Right ventricle myocardium superior (tissue), 1 donor: ENCODE results near the gene MBP. TPM values are rescaled to one million over a fixed set of nuclear protein-coding genes. Genes with fewer than 3 reads are reported as not detected.

ENCODE experiments used
- ATAC-seq: fragments of 200-7000 bp; cut with Tn5 transposase; one replicate; pipeline ENCODE4 v1.9.1; 2020; ENCODE audit warnings: mild to moderate bottlenecking; ENCODE audit not compliant: poor library complexity
- DNase-seq: peaks from one replicate; pipeline ENCODE4 v3.0.0-alpha.2; 2020
- intact Hi-C: fragments of 100-400 bp; cut with DNase I; formaldehyde crosslinking; loops from one replicate; pipeline ENCODE4 v1.11.2; 2022
- total RNA-seq: library from RNA; stranded (reverse); fragmentation: NEBNext Ultra II Directional; extraction: Animal tissue kit (Norgen Biotek cat#: 25700); gene quantifications from one replicate; pipeline ENCODE4 v1.2.1, GENCODE V29; 2021
- donor health status: DM: no; HTN: yes; CAD: no; lungs with severe emphysema.

MBP gene
- total RNA-seq, 1 donor from 2014 or later, result 29.9 TPM

- intact Hi-C loops, result no loop called here
- DNase-seq (no peak), ATAC-seq (no peak)
Observed at GRCh38 chr18:77153404-77153803, 20.8 kb upstream of the MBP start.

DNA sequence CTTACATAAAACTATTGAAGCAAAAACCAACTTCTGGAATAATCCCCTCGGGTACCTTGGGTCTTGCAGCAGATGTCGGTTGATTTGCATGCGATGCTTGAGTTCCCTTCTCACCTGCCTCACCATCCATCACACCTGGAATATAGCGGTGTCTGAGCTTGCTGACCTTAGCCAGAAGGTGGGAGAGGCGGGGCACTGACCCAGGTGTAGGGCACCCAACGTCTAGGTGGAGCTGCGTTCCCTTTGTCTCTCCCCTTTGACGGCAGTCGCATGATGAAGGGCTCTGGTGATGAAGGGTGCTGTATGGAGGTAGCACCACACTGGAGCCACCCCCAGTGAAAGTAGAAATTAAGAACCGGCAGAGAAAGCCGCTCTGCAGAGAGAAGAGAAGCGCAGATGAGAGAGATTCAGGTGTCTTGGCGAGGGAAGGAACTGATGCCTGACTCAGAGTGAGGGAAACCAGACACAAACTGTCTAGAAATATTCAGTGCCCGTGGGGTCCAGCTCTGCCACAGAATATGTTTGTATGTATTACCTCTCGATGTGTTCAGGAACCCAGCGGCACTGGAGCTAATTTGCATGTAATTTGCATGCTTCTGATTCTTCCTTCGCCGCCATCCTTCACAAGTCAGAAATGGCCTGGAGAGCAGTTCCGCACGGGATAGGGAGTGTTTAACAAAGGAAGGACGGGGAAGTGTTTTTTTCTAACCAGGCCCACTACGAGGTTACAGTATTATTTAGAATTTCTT lies 19.4 kb upstream of the MBP start:
- DNase-seq (no peak), ATAC-seq (no peak)
- intact Hi-C loops, result no loop called here

DNA sequence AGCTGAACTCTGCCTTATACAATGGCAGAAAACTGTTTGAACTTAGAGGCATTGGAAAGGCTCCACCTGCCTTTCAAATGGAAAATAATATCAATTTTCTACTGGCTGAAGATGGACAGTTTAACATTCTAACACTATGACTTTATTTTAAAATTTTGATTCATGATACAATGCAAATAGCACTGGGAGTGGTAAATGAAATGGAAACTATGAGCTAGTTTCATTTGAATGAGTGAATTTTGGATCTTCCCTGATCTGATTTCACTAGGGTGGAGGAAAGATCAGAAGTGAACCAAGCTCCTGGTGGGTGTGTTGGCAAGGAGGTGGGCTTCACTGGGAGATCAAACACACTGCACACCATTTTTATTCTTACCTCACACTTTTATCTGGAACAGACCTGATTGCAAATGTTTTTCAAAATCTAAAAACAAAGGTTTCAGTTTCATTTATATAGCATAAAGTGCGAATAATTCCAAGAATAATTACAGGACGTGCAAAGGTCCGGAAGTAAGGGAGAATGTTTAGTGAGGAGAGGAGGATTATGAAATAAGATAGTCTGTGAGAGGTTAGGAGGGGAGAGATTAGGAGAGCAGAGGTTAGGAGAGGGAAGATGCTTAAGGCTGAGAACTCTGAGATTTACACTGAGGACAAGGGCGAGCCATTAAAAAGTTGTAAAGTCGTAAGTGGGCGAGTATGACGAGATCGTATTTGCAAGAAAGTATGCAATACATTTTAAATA lies 18.6 kb upstream of the MBP start:
- DNase-seq, result no peak
- intact Hi-C loops, result no loop called here

GRCh38 chr18:77150588-77150987 lies 18.0 kb upstream of the MBP start:
- intact Hi-C loops, result no loop called here
- ATAC-seq (no peak), DNase-seq (no peak)

More for the DNA sequence above, 18.6 kb upstream of the MBP start:
- no peak for ATAC-seq

- ATAC-seq (no peak), DNase-seq (no peak)
- intact Hi-C loops, result no loop called here
Observed at GRCh38 chr18:77148289-77148688, 15.7 kb upstream of the MBP start.

DNA sequence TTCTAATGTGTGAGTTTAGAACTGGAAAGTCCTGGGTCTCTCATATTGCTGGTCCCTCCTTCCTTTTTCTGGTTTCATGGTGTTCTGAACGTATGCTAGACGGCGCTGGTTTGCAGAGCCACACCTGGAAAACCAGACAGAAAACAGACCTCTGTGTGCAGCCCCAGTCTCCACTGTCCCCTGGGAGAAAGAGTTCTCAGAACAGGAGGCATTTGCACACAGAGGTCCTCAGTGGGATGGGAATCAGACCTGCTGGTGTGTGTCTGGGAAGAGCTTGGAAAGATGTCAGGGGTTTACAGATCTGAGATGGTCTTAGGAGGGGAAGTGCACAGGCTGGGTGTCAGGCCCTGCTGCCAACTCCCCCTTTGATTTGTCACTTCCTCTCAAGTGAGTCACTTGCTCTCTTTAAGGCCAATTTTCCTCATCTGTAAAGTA lies 14.9 kb upstream of the MBP start:
- no peak for ATAC-seq
- intact Hi-C loops, result no loop called here

DNA sequence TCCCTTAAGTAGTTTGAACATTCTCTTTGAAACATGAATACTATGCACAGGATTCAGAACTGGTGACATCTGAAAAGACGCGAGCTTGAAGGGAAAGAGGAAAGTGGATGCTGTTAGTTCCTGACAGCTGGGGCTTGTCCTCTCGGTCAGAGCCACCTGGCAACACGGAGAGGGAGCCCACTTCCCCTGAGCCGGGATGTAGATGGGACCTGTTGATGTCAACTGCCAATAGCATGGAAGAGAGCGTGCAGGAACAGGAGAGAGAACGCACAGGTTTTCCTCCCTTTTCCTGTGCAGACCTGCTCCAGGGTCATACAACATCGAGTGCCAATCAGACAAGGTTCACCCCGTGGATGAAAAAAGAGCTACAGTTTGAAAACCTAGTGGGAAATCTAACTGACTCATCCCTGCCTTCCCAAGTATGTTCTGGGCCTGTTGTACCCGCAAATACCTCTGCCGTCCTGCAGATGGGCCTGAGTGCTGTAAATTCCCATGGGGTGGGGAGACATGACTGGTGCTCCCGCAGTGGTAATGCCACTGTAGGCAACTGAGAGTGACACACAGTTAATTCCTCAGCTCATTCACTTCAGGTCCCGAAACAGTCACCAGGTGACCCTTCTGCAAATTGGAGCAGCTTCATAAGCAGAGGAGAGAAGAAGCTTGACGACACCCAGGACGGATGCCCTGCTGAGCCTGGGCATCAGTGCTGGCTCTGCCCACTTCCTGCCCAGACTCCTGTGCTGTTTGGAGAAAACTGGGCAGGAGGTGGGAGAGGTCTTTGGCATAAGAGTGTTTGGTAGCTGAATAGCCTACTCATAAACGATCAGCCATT lies 13.9 kb upstream of the MBP start:
- ATAC-seq (no peak), DNase-seq (no peak)
- intact Hi-C loops, result no loop called here

More for the DNA sequence above, 14.9 kb upstream of the MBP start:
- DNase-seq, result no peak

DNA sequence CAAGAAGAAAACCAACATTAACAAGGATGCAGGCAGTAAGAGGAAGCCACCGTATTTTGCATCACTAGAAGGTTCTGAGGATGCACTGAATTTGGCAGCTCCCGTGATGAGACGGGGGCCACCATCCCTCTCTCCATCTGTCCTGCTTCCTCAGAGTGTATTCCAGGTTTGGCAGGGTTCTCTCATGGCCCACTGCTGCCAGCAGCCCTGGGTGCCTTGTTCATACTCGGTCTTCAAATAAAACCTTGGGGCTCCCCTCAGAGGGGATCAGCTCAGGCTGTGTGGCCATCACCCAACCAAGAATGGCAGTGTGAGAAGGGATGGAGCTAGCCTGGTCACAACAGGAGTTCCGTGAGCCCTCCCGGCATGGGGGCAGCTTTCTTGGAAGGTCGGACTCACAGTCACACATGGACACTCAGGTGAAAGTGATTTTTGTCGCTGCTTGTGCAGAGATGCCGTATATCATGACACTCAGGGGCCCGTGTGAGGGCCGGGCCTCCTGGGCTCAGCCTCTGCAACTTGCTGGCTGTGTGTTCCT lies 12.8 kb upstream of the MBP start:
- intact Hi-C loops, result no loop called here
- DNase-seq (no peak), ATAC-seq (no peak)

DNA sequence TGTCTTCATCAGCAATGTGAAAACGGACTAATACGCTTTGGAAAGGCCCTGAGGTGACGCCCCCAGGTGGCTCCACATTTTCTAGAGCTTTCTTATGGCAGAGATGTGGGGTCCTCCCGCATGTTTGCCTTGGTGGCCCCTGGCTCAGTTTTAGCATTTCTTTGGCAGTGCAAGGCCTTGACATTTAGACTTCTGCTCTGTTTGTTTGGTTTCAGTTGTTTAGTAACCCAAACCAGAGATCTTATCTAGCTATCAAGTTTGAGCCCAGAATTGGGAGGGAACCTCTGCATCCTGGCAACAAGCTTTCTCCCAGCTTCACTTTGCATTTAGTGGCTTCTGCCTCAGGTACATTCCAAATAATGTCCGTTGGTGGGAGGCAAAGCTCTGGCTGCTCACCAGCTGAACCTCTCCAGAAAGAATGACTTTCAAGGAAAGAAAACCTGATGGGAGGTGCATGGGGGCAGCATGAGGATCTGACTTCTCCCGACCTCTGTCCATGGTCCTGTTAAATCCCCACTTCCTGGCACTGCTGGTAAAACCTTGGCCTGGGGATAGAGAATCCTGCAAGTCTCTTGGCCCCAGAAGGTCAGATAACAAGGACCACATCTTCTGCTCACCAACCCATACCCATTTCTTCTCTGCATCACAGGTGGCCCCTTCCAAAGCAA lies 12.0 kb upstream of the MBP start:
- intact Hi-C loops, result no loop called here
- DNase-seq (no peak), ATAC-seq (no peak)

DNA sequence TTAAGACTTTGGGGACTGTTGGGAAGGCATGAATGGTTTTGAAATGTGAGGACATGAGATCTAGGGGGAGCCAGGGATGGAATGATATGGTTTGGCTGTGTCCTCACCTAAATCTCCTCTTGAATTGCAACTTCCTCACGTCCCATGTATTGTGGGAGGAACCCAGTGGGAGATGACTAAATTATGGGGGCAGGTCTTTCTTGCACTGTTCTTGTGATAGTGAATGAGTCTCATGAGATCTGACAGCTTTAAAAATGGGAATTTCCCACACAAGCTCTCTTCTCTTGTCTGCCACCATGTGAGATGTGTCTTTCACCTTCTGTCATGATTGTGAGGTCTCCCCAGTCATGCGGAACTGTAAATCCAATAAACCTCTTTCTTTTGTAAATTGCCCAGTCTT lies 11.5 kb upstream of the MBP start:
- no peak for ATAC-seq
- no peak for DNase-seq
- intact Hi-C loops, result no loop called here

- no peak for DNase-seq
- intact Hi-C loops, result no loop called here
- ATAC-seq, result no peak
Observed at GRCh38 chr18:77143196-77143595, 10.6 kb upstream of the MBP start.

DNA sequence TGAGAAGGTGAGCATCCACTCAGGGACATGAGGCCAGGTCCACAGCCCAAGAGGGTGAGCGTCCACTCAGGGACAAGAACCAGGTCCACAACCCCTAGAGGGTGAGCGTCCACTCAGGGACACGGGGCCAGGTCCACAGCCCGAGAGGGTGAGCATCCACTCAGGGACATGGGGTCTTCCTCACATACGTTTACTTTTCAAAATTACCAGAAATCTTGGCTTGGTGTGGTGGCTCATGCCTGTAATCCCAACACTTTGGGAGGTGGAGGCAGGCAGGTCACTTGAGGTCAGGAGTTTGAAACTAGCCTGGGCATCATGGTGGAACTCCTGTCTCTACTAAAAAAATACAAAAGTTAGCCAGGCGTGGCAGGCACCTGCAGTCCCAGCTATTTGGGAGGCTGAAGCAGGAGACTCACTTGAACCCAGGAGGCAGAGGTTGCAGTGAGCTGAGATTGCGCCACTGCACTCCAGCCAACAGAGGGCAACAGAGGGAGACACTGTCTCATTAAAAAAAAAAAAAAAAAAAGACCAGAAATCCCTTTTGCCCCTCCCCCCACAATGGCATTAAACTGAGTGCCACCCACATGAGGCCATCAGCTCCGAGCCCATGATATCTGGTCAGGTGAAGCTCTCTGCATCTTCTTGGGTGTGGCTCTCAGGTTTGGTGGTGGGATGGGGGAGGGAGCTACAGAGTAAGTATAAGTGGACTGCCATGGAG lies 9.0 kb upstream of the MBP start:
- ATAC-seq (no peak), DNase-seq (no peak)
- intact Hi-C loops, result no loop called here

GRCh38 chr18:77140439-77141109 lies 8.0 kb upstream of the MBP start:
- ATAC-seq (peak; percentile 78), DNase-seq (peak; percentile 64)
- intact Hi-C loops, result no loop called here

DNA sequence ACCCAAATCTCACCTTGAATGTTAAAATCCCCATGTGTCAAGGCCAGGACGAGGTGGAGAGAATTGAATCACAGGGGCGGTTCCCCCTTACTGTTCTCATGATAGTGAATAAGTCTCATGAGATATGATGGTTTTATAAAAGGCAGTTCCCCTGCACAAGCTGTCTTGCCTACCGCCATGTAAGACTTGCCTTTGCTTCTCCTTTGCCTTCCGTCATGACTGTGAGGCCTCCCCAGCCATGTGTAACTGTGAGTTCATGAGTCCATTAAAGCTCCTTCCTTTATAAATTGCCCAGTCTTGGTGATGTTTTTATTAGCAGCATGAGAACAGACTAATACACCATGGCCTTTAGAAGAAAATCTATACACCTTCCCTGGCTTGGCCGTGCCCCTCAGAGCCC lies 7.4 kb upstream of the MBP start:
- intact Hi-C loops, result no loop called here
- DNase-seq, result no peak
- ATAC-seq, result no peak

DNA sequence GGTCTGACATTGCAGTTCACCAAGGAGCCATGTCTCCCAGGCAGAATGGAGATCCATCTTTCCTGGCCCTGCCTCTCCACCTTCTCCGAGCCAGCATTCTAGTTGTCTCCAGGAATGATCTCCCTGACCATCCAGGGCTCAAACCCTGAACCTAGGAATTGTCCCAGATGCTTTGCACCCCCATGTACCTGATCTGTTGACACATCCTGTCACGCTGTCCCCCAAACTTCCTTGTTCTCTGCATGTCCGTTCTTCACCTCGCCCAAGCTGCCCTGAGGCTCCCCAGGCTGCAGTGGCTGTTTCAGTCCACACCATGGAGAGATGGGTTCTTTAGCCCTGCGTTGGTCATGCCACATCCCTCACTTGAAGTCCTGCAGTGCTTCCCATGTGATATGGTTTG lies 7.0 kb upstream of the MBP start:
- no peak for ATAC-seq
- intact Hi-C loops, result no loop called here

DNA sequence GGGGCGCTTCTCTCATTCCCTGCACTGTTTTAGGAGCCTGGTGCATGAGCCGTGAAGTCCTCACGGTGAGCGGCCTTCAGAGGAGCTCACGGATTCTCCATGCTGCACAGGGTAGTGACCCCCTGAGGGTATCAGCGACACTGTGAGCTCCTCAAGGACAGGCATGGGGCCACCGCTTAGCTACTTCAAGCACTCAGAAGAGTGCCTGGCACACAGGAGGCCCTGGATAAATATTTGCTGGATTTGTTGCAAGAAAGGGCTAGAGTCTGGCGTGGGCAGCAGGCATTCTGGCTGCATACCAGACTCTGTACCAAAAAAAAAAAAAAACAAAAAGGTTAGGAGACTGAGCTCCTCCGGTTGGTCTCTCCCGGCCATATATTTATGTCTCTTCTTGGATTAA lies 5.7 kb upstream of the MBP start:
- intact Hi-C loops, result no loop called here
- DNase-seq (no peak), ATAC-seq (no peak)

More for the DNA sequence above, 7.0 kb upstream of the MBP start:
- no peak for DNase-seq

- intact Hi-C loops, result no loop called here
- no peak for ATAC-seq
- DNase-seq, result no peak
Observed at GRCh38 chr18:77137851-77138250, 5.3 kb upstream of the MBP start.
